Smooth muscle cell of the brain vasculature (primary cell): Measurements from ENCODE around the gene HOXC10.

Experiments
- DNase-seq: peaks from one replicate; pipeline ENCODE4 v3.0.0-alpha.2; 2012; ENCODE audit warnings: low read depth, low spot score

Gene HOXC10

GRCh38 chr12:54029529-54030441 is 44.8 kb downstream of the HOXC10 start:
- no peak for DNase-seq

GRCh38 chr12:54030442-54030801 is 45.5 kb downstream of the HOXC10 start:
- DNase-seq: no peak

GRCh38 chr12:54030889-54031471 is 46.0 kb downstream of the HOXC10 start:
- DNase-seq: no peak

GRCh38 chr12:54031480-54031879 is 46.5 kb downstream of the HOXC10 start:
- DNase-seq: no peak

GRCh38 chr12:54032086-54032619 is 47.2 kb downstream of the HOXC10 start:
- DNase-seq: no peak

- no peak for DNase-seq
These were observed 47.7 kb downstream of the HOXC10 start, which contains the start of gene HOXC5 for GRCh38 chr12:54032627-54033100. Gene HOXC5 (plus strand): TSS chr12:54033050. CDS start chr12:54033123, 73 bp downstream.

- no peak for DNase-seq
These were observed 48.4 kb downstream of the HOXC10 start for GRCh38 chr12:54033106-54033979.

- DNase-seq: no peak
These were observed 49.2 kb downstream of the HOXC10 start for GRCh38 chr12:54033980-54034784.

- DNase-seq: no peak
These were observed 49.9 kb downstream of the HOXC10 start for GRCh38 chr12:54034785-54035310.

GRCh38 chr12:54035568-54036264 is 50.8 kb downstream of the HOXC10 start:
- no peak for DNase-seq

- no peak for DNase-seq
These were observed 51.8 kb downstream of the HOXC10 start for GRCh38 chr12:54036620-54037359.

- no peak for DNase-seq
These were observed 52.7 kb downstream of the HOXC10 start for GRCh38 chr12:54037360-54038283.

- DNase-seq: no peak
These were observed 53.4 kb downstream of the HOXC10 start for GRCh38 chr12:54038284-54038870.

GRCh38 chr12:54038871-54039414 is 54.0 kb downstream of the HOXC10 start:
- DNase-seq: no peak

GRCh38 chr12:54039417-54040147 is 54.6 kb downstream of the HOXC10 start:
- no peak for DNase-seq
